Left lung (tissue), 10 donors: ENCODE measurements around the gene MMP25. TPM values are rescaled to one million over a fixed set of nuclear protein-coding genes. Genes with fewer than 3 reads are reported as not detected.
A peak's percentile ranks its signal among the peaks of the same experiment; 100 is the strongest.

ENCODE experiments used
- ATAC-seq: fragments of 200-7000 bp; cut with Tn5 transposase; one replicate; pipeline ENCODE4 v1.9.1; 2020; ENCODE audit warnings: moderate library complexity
- DNase-seq, 4 donors: peaks; one replicate each; pipeline ENCODE4 v3.0.0-alpha.2; 2013 to 2020
- H3K27ac ChIP-seq, 2 donors: fragments of 200-600 bp; sonication (generic) in 1 of 2; one replicate each; pipeline versions ENCODE4 v1.5.0 to v1.8.0; 2020 to 2021
- H3K27me3 ChIP-seq, 2 donors: fragments of 200-600 bp; sonication (generic) in 1 of 2; one replicate each; pipeline versions ENCODE4 v1.5.0 to v1.8.0; 2020 to 2021
- H3K36me3 ChIP-seq, 2 donors: fragments of 200-600 bp; sonication (generic) in 1 of 2; one replicate each; pipeline versions ENCODE4 v1.5.0 to v1.8.0; 2020 to 2021
- H3K4me1 ChIP-seq, 2 donors: fragments of 200-600 bp; one replicate each; pipeline ENCODE4 v1.8.0; 2021
- H3K4me3 ChIP-seq, 2 donors: fragments of 200-600 bp; sonication (generic) in 1 of 2; one replicate each; pipeline versions ENCODE4 v1.5.0 to v1.8.0; 2020 to 2021; ENCODE audit warnings: mild to moderate bottlenecking in 1 of 2
- H3K9me3 ChIP-seq, 2 donors: fragments of 200-600 bp; sonication (generic) in 1 of 2; one replicate each; pipeline versions ENCODE4 v1.5.0 to v1.8.0; 2020 to 2021
- CTCF ChIP-seq, 2 donors: fragments of 200-600 bp; sonication (generic) in 1 of 2; IDR thresholded peaks; one replicate each; pipeline versions ENCODE4 v1.5.0 to v1.8.0; 2021; ENCODE audit warnings: antibody characterized with exemption in 2 of 2
- intact Hi-C, 2 donors: fragments of 100-400 bp; cut with DNase I; formaldehyde crosslinking; loops; one replicate each; pipeline versions ENCODE4 v1.11.2 to v1.14.2; 2022
- polyA plus RNA-seq, 6 donors: library from polyadenylated mRNA; unstranded; fragments of 120-200 nt; gene quantifications; one replicate each; pipeline ENCODE4 v1.2.1, GENCODE V29; 2013; ENCODE audit not compliant: insufficient read length in 6 of 6
- total RNA-seq, 2 donors: library from RNA; stranded (reverse); fragmentation: NEBNext Ultra II Directional; extraction: Animal tissue kit (Norgen Biotek cat#: 25700); gene quantifications; one replicate each; pipeline ENCODE4 v1.2.1, GENCODE V29; 2021
- donor health status: DM: no; HTN: yes; CAD: no.
- donor health status: DM: no; HTN: no; CAD: no.

The MMP25 gene
- total and polyA plus RNA-seq, 8 donors = 1.8 to 91.9 (median 2.4) TPM

GRCh38 chr16:3059723-3060242, 13.4 kb downstream of the MMP25 start:
- ATAC-seq = no peak
- Histone ChIP-seq H3K27me3 (no peaks in the 10 kb centered on the region), H3K27ac (peak overlapping the region; percentile 86 to 87)

GRCh38 chr16:3060339-3061127, 14.2 kb downstream of the MMP25 start:
- intact Hi-C loops = no loop called here
- H3K9me3 ChIP-seq = no peaks in the 10 kb centered on the region
- no peak for TF ChIP-seq CTCF (IDR thresholded peaks at IDR 0.05)
- no peak for ATAC-seq
- H3K4me3 ChIP-seq = no peak overlapping the region
- peaks cover 21 to 75% of the 10 kb centered on the region in 2 donors for H3K4me1 ChIP-seq
- H3K27me3 ChIP-seq = no peaks in the 10 kb centered on the region
- DNase-seq = no peak
- H3K27ac ChIP-seq = peak overlapping the region in 1 of 2 donors; percentile 86
- H3K36me3 ChIP-seq = peaks cover 0 to 6% of the 10 kb centered on the region in 2 donors

More at GRCh38 chr16:3059723-3060242, 13.4 kb downstream of the MMP25 start:
- no peak for TF ChIP-seq CTCF (IDR thresholded peaks at IDR 0.05)
- DNase-seq = no peak
- intact Hi-C loops = no loop called here
- Histone ChIP-seq H3K9me3 (no peaks in the 10 kb centered on the region), H3K4me3 (peak overlapping the region; percentile 74 to 76), H3K4me1 (peaks cover 13 to 75% of the 10 kb centered on the region in 2 donors), H3K36me3 (peaks cover 0 to 6% of the 10 kb centered on the region in 2 donors)

DNA sequence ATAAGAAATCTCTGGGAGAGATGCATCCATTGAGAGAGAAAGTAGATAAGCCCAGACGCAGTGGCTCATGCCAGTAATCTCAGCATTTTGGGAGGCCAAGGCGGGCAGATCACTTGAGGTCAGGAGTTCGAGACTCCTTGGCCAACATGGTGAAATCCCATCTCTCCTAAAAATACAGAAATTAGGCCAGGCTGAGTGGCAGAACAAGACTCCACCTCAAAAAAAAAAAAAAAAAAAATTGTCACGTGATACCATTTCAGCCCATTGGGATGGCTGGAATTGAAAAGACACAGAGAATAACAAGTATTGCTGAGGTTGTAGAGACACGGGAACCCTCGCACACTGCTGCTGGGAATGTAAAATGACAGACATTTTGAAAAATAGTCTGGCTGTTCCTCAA, 16.2 kb downstream of the MMP25 start:
- peak overlapping the region in 1 of 2 donors; percentile 23 for H3K27ac ChIP-seq
- no peak for TF ChIP-seq CTCF (IDR thresholded peaks at IDR 0.05)
- no peaks in the 10 kb centered on the region for H3K27me3 ChIP-seq
- no peak for DNase-seq
- H3K36me3 ChIP-seq = peaks cover 0 to 2% of the 10 kb centered on the region in 2 donors
- no peak for ATAC-seq
- H3K9me3 ChIP-seq = no peaks in the 10 kb centered on the region
- H3K4me1 ChIP-seq = peaks cover 21 to 71% of the 10 kb centered on the region in 2 donors
- intact Hi-C loops = no loop called here
- no peak overlapping the region for H3K4me3 ChIP-seq

DNA sequence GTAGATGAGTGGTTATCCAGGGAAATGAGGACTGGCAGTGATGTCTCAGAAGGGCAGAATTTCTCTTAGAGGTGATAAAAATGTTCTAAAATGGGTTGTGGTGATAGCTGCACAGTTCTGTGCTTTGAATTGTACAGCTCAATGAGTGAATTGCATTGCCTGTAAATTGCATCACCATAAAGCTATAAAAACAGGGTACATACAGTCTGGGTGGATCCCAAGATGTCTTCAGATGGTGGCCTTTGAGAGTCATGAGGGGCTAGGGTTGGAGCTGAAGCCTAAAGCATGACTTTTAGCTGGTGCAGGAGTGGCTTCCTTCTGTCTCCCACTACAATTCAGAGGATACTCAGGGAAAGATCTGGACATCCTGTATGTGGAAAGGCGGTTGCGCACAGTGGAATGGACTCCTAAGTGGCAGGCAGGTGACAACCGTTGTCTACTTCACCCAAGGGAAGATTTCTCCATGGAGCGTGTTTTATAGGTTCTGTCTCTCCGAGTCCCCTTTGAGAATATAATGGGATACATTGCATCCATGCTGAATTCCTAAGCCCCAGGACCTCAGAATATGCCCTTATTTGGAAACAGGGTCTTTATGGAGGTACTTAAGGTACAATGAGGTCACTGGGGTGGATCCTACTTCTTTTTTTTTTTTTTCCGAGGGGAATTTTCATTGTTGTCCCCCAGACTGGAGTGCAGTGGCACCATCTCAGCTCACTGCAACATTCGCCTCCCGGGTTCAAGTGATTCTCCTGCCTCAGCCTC, 17.4 kb downstream of the MMP25 start:
- Histone ChIP-seq H3K4me3 (no peak overlapping the region), H3K27ac (no peak overlapping the region), H3K36me3 (peaks cover 0 to 7% of the 10 kb centered on the region in 2 donors), H3K27me3 (no peaks in the 10 kb centered on the region), H3K4me1 (peaks cover 15 to 70% of the 10 kb centered on the region in 2 donors), H3K9me3 (no peaks in the 10 kb centered on the region)
- ATAC-seq (no peak), DNase-seq (no peak)
- intact Hi-C loops = no loop called here
- TF ChIP-seq CTCF (IDR thresholded peaks at IDR 0.05) = no peak
